ENCODE results near the gene DDX25. TPM values are rescaled to one million over a fixed set of nuclear protein-coding genes. Genes with fewer than 3 reads are reported as not detected.

DDX25 gene
- total RNA-seq, 4 donors from 2014 or later: 0.17 to 0.42 TPM; not detected in 2

DNA sequence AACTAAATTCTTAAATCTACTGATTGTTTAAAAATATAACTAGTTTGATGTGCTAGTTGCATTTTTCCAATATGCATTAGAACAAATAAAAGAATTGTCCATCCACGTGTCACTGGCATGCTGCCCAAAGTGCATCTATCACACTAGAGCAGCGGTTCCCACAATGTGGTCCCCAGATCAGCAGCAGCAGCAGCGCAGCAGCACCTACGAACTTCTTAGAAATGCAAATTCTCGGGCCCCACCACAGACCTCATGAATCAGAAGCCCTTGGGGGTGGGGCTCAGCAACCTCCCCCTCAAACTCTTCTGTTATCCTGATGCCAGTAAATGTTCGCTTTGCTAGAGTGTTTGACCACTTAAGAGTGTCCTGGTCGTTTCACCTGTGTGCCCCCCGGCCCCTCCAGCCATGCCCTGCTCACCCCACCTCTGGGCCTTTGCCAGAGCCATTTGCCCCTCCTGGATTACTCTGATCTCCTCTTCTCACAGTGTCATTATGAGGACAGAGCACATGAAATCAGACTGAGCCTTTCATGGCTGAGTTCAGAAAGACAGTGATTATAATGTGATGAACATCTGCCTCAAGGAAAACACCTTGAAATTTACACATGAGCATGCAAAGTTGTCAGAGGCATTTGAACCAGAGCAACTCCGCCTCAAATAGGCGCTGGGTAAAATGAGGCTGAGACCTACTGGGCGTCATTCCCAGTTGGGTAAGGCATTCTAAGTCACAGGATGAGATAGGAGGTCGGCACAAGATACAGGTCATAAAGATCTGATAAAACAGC is 28.9 kb downstream of the DDX25 start:
- no peak overlapping the region for H3K4me3 ChIP-seq (ENCODE audit: low read depth, poor library complexity, severe bottlenecking)
- peak in 1 of 2 donors; percentile 75 for DNase-seq (ENCODE audit: low spot score in 2 of 2)
- WGBS, 2 donors: 68 to 73% methylated on average over 12 of the region's 12 CpGs
- TF ChIP-seq, protein P1, sequence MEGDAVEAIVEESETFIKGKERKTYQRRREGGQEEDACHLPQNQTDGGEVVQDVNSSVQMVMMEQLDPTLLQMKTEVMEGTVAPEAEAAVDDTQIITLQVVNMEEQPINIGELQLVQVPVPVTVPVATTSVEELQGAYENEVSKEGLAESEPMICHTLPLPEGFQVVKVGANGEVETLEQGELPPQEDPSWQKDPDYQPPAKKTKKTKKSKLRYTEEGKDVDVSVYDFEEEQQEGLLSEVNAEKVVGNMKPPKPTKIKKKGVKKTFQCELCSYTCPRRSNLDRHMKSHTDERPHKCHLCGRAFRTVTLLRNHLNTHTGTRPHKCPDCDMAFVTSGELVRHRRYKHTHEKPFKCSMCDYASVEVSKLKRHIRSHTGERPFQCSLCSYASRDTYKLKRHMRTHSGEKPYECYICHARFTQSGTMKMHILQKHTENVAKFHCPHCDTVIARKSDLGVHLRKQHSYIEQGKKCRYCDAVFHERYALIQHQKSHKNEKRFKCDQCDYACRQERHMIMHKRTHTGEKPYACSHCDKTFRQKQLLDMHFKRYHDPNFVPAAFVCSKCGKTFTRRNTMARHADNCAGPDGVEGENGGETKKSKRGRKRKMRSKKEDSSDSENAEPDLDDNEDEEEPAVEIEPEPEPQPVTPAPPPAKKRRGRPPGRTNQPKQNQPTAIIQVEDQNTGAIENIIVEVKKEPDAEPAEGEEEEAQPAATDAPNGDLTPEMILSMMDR (IDR thresholded peaks at IDR 0.05): no peak
- TF ChIP-seq POLR2A (IDR thresholded peaks at IDR 0.05): no peak
- intact Hi-C loops (cut with DNase I; ENCODE audit: low total_unique reads): no loop called here

DNA sequence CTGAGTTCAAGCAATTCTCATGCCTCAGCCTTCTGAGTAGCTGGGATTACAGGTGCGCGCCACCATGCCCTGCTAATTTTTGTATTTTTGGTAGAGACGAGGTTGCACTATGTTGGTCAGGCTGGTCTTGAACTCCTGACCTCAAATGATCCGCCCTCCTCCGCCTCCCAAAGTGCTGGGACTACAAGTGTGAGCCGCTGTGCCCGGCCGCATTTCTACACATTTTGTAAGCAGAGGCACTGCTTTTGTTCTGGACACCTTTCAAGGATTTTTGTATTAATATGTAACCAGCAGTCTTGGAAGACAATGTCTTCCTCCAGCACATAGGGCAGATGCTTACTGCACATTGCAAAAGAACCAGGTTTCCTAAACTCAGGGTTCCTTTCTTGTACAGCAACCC is 30.2 kb downstream of the DDX25 start:
- peak in 1 of 2 donors; percentile 59 for DNase-seq (ENCODE audit: low spot score in 2 of 2)
- intact Hi-C loops (cut with DNase I; ENCODE audit: low total_unique reads): no loop called here
- H3K4me3 ChIP-seq (ENCODE audit: low read depth, poor library complexity, severe bottlenecking): no peak overlapping the region
- 97% methylated on average over 8 of the region's 8 CpGs for WGBS, 2 donors
- no peak for TF ChIP-seq POLR2A (IDR thresholded peaks at IDR 0.05)
- TF ChIP-seq, protein P1 (IDR thresholded peaks at IDR 0.05): no peak

DNA sequence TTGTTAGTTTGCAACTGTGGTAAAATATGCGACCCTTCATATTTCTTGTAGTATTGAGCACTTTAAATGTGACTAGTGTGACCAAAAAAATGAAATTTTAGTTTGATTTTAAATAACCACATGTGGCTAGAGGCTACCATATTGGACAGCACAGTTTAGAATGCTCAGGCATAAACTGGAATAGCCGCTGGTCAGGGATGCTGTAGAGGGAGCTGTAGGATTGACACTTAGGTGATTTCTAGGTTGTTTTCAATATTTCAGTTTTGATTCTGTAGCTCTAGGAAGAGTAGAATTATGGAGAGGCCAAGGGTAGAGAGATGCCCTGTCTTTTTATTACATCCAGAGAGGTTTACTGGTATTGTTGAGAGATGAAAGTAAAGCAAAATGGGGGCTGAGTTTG is 30.7 kb downstream of the DDX25 start:
- WGBS, 2 donors: 94 to 100% methylated on average over 2 of the region's 2 CpGs
- intact Hi-C loops (cut with DNase I; ENCODE audit: low total_unique reads): no loop called here
- H3K4me3 ChIP-seq (ENCODE audit: low read depth, poor library complexity, severe bottlenecking): no peak overlapping the region
- DNase-seq (ENCODE audit: low spot score in 2 of 2): no peak
- TF ChIP-seq, protein P1 (IDR thresholded peaks at IDR 0.05): no peak

DNA sequence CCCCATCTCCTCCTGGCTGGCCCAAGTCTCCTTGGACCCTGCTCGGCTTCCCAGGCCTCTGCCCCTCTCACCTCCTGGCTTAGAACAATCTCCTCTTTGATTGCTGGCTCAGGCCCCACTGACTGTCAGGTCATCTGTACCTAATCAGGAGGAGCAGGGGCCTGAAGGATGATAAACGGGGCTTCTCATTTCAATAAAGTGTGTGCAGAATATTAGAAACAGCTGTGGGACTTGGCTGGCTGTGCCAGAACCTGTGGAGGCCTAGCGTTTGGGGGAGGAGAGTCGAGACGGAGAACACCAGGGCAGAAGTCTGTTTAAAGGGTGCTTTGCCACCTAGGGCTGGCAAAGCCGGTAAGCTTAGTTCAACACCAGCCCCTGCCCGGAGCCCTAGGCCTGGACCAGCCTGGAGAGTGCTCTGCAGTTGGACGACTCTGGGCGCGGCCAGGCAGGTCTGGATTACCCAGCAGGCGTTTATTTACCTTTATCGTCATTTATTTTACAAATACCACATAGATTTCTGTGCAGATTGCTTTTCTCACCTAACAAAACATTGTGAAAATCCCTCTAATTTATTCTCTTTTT is 31.4 kb downstream of the DDX25 start:
- peak in 1 of 2 donors; percentile 58 for DNase-seq (ENCODE audit: low spot score in 2 of 2)
- 42 to 47% methylated on average over 12 of the region's 12 CpGs for WGBS, 2 donors
- no peak for TF ChIP-seq POLR2A (IDR thresholded peaks at IDR 0.05)
- TF ChIP-seq, protein P1 (IDR thresholded peaks at IDR 0.05): no peak
- no peak overlapping the region for H3K4me3 ChIP-seq (ENCODE audit: low read depth, poor library complexity, severe bottlenecking)
- intact Hi-C loops (cut with DNase I; ENCODE audit: low total_unique reads): no loop called here

DNA sequence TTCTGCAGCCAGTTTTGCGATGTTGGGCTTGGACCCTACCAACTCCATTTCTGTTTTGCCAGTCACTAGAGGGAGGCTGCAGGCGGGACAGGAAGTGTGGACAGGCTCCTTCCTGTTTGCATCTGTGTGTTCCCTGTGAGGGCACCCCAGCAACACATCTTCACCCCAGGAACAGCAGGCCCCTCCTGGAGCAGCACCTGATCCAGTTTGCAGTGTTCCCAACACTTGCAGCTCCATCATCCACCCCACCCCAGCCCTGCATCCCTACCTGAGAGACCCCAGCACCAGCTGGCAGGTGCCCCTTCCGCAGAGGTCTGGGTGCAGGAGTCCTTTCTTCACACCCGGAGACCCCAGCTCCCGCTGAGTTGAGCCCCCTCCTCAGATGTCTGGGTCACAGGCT is 34.1 kb downstream of the DDX25 start:
- DNase-seq (ENCODE audit: low spot score in 2 of 2): peak in 1 of 2 donors; percentile 75
- 79 to 85% methylated on average over 5 of the region's 5 CpGs for WGBS, 2 donors
- intact Hi-C loops (cut with DNase I; ENCODE audit: low total_unique reads): no loop called here

More for the DNA sequence above, 34.1 kb downstream of the DDX25 start:
- no peak overlapping the region for H3K4me3 ChIP-seq (ENCODE audit: low read depth, poor library complexity, severe bottlenecking)
- TF ChIP-seq, protein P1 (IDR thresholded peaks at IDR 0.05): no peak
- TF ChIP-seq POLR2A (IDR thresholded peaks at IDR 0.05): no peak

Measured in lower leg skin (tissue), 4 donors.